OCI-M1 (cell line): ENCODE data around the gene MS4A15.

Source experiments
- DNase-seq: peaks from one replicate; lab custom pipeline; 2025; lab: John Stamatoyannopoulos, UW

The MS4A15 gene

DNA sequence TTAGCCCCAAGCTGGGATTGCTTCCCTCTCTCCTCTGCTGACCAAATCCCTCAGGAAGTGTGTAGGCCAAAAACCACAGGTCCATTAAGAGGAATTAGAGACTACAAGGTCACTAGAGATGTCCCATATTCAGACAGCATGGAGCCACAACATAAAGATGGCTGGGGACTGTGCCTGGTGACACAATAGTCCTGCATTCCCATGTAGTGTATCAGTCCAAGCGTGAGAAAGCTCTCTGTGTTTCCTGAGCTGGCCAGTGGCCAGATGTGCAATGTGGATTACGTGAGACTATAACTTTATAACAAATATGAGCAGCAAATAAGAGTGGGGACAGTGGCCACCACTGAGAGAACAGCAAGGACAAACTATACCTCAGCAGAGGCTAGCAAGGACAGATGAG, 20.9 kb downstream of the MS4A15 start:
- no peak for DNase-seq

DNA sequence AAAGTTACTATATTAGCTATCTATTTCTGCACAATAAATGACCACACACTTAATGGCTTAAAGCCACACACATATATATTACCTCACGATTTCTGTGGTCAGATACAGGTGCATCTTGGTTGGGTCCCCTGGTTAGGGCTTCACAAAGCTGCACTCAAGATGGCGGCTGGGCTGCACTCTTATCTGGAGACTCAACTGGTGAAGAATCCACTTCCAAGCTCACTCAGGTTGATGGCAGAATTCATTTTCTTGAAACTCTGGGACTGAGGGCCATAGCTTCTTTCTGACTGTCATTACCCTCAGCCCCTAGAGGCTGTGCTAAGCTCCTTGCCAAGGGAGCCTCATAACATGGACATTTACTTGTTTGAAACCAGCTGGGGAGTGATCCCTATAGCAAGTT, 23.4 kb downstream of the MS4A15 start:
- no peak for DNase-seq

DNA sequence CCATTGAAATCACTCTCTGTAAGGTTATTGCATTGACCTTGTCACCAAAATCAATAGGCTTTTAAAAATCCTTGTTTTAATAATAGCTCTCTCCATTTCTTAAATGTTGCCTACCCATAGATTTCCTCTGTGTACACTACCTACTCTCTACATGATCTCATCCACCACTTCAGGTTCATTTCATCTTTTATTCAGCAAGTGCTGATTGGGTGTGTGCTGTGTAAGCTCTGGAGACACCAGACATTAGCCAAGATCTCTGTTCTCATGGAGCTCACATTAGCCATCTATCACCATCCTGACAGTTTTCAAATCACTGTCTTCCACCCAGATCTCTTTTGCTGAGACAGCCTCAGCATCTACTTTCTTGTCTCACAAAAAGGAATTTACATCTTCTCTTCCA, 24.1 kb downstream of the MS4A15 start:
- DNase-seq, result no peak

DNA sequence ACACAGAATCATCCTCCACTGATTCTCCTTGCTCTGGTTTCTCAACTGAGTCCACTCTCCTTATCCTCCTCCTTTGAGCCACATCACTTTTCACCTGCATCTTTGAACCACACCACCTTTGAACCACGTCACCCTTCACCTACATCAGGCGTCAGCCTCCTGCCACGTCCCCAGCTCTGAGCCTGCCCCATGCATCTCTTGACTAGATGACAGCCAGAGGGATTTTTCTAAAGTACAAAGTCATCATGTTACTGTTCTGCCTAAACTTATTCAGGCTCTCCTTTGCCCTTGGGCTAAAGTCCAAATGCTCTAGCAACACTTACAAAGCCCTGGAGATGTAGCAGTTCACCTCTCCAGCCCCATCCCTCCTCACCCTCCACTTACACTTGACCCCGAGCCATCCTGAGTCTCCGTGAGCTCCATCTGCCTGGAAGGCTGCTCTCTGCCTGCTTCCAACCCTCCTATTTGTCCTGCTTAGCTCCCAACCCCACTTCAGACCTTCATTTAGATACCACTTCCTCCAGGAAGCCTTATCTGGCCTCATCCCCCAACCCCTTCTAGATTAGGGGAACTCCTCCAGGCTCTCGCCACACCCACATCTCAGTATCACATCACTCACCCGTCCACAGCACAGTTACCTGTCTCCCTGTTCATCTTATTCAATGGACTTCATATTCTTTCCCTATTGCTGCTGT, 24.8 kb downstream of the MS4A15 start:
- DNase-seq, result peak; percentile 17

DNA sequence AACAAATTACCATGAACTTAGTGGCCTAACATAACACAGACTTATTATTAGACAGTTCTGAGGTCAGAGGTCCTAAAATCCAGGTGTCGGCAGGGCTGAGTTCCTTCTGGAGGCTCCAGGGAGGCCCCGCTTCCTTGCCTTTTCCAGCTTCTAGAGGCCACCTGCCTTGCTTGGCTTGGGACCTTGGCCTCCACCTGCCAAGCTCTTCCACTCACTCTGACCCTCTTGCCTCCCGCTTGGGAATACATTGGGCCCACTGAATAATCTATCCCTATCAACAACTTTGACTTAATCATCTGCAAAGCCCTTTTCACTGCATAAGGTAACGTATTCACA, 25.3 kb downstream of the MS4A15 start:
- no peak for DNase-seq

DNA sequence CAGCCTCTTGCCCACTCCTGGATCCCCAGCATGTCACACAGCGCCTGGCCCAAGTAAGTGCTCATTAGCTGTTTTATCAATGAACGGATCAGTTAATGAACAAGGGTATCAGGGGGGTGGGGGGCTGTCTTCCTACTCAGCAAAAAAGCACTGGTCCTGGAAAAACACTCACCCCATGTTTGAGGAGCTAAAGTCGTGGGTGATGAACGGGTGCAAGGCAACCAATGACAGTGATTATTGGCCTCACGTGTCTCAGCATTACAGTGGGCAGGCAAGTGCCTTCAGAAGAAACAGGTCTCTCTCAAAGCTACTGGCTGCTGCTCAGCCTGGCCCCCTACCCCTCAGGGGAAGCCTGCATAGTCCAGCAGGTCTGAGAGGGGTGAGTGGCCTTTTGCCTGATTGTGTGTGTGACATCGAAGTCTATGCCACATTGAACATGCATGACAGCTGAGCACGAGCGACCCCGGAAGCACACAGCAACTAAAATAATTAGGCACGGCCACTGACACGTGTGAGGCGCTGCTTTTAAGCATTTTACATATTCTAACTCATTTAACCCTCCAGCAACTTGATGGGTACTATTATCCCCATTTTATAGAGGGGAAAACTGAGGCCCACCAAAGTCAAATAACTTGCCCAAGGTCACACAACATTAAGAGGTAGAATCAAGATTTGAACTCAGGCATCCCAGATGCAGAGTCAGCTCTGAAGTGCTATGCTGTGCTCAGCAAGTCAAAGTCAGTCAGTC, 25.9 kb downstream of the MS4A15 start:
- no peak for DNase-seq

DNA sequence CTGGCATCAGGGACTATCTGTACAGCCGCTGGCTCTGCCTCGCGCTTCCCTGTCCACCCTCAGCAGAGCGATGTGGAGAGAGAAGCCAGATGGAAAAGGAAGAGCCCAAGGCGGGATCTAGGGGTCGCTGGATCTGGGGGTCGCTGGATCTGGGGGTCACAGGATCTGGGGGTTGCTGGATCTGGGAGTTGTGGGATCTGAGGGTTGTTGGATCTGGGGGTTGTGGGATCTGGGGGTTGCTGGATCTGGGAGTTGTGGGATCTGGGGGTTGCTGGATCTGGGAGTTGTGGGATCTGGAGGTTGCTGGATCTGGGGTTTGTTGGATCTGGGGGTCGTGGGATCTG, 26.4 kb downstream of the MS4A15 start:
- no peak for DNase-seq

DNA sequence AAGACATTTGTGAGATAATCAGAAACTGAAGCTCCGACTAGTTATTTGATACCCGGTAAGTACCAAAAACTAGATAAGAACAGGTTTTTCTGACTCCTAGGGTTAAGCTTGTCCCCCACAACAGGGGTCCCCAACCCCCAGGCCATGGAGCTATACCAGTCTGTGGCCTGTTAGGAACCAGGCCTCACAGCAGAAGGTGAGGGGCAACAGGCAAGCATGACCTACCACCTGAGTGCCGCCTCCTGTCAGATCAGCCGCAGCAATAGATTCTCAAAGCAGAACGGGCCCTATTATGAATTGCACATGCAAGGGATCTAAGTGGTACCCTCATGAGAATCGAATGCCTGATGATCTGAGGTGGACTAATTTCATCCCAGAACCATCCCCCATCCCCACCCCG, 27.2 kb downstream of the MS4A15 start:
- no peak for DNase-seq

DNA sequence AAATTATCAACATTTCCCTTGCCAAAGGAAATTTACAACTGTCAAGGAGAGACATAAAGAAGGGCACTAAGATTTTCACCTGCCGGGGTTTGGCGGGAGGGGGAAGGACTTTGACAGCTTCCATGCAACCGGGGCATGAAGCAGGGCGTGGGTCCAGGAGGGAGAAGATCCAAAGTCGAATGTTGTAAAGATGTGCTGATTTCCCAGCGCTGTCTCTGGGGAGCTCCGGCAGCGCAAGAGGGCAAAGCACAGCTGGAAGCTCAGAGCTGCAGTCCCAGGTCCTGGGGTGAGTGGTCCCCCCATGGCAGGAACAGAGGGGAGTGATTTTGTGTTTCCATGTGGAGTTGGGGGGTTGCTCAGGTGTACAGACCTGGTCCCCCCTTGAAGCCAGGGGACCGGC, 28.5 kb downstream of the MS4A15 start, which contains the start of gene MS4A10:
TSS of gene MS4A10 (plus strand) at position 198 of the 400 bp plus-strand sequence. CDS start 5,003 bp downstream, outside the sequence.
- no peak for DNase-seq

DNA sequence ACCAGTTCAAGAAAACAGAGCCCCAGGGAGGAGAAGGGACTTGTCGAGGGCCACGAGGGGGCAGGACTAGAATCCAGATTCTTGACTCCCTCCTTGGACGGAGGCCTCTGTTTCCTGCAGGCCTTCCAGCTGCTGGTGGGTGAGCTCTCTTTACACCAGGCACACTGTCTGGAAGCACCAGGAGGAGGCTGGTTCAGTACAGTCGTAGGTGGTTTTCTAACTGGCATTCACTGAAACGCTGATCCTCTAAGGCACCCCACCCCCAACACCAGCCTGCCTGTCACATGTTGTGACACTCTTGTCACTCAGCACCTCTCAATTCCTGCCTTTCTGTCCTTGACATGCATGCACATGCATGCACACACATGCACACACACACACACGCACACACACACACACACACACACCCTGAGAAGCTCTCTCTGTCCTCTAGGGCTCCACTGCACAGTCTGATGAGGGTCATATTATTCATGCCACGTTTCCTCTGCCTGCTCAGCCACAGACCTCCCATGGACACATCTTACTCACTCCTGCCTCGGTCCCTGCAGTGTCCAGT, 29.2 kb downstream of the MS4A15 start:
- DNase-seq, result no peak

DNA sequence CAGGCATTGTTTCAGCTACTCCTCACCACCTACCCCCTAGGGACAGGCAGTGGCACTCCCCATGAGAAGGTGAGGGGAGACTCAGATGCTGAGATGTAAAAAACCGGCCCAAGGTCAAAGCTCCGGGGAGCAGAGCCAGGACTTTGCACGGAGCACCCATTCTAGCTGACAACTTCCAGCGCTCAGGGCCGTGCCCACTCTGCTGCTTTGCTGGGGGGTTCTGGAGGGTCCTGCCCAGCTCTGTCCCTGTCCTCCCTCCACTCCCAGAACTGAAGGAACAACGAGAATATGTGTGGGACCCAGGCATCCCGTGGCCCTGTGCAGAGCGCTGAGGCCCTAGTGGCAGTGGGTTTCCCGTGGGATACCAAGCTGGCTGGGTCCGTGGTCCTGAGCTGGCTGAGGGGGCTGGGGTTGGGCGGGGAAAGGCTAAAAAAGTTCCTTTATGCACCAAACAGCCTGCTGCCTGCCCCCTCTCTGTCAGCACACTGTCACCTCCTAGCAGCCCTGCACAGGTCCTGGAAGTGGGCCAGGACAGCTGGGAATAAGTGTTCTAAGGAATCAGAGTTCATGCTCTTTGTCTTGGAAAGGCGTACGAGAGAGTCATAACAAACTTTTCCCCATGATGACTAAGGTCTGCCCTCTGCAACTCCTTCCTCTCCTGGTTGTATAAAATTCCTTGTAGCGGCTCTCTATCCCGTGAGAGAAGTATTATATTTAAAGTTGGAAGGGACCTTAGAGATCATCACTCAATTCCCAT, 30.3 kb downstream of the MS4A15 start:
- no peak for DNase-seq

DNA sequence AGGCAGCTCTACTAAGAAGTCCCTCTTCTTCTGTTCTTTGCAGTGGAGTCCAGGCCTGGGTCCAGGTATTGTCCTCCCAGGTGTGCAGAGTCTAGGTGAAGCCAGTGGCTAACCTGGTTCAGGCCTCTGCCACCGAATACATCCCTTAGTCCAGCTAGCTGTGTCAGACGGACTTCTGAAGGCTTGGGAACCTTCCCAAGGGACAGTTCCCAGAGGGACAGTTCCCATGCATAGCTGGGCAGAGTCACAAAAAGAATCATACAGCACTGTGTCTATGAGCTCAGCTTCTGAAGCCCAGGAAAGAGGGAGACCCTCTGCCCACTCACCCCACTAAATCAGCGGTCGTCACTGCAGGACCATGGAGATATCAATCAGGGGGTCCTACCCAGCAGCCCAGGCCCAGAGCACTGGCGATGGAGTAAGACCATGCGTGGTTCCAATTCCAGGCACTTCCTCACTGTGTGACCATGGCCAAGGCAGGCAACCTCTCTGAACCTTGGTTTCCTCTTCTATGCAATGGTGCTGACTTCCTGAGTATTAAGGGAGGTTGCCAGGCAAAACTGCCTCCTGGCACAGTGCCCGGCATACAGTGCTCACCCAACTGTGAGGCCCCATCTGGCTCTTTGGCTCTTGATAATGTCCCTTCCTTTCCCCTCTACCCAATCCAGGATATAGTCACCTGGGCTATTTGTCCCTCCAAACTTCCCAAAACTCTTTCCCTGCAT, 31.9 kb downstream of the MS4A15 start:
- DNase-seq, result no peak

DNA sequence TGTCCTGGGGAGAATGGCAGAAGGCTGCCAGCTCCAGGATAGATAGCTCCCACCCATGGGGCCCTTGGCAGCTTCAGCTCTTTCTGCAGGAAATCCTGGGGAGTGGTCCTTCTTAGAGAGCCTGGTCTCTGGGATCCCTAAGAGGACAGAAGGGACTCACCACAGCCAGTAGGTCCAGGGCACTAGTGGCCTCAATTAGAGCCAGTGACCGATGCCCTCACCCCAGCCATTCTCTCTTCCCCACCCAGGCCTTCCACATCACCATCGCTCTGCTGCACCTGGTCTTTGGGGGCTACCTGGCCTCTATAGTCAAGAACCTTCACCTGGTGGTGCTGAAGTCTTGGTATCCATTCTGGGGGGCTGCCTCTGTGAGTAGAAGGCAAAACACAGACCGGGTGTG, 34.1 kb downstream of the MS4A15 start:
- no peak for DNase-seq

DNA sequence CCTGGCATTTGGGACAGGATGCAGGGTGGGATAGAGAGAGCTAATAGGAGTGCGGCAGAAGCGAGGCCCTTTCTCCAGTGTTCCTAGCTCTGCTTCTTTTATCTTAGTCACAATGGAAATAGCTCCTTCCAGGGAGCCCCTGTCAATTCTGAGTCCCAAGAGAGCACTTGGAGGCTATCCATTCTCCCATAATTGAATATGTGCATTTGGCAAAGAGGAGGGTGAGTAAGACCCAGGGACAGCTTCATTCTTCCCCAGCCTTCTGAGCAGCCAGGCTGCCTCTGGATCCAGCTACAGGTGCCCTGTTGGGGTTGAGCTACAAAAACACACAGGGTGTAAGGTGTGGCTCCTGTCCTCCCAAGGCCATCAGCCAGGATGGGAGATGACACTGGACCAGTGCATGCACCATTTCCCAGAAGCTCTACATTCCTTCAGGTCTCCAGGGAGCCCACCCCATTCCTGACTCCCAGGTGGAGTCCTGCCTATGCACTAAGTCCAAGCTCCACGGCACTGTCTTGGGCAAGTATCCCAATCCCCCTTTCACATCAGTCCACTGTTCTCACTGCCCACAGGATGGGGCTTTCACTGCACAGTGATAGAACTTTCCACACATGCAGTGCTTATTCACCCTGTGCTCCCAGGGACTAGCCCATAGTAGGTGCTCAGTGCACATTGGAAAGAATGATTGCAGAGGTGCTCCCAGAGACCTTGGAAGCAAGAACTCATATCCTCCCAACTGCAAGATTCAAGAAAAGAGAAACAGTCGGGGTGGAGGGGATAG, 34.7 kb downstream of the MS4A15 start:
- no peak for DNase-seq

DNA sequence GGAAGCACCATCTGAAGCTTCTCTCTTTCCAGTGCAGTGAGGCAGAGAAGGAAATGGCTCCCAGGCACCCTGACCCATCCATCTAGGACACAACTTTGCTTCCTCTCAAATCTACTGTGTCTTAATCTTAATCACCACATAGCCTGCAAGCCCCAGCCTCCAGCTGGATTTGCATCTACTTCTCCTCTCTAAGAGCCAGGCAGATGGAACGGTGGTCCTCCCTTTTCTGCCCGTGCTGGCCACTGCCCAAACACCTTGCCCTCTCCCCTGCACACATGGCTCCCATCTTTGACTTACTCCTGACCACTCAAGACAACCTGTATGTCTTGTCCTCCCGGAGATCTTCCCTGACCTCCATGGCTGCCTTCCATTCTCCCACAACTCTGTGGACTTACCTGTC, 35.9 kb downstream of the MS4A15 start:
- DNase-seq, result no peak

DNA sequence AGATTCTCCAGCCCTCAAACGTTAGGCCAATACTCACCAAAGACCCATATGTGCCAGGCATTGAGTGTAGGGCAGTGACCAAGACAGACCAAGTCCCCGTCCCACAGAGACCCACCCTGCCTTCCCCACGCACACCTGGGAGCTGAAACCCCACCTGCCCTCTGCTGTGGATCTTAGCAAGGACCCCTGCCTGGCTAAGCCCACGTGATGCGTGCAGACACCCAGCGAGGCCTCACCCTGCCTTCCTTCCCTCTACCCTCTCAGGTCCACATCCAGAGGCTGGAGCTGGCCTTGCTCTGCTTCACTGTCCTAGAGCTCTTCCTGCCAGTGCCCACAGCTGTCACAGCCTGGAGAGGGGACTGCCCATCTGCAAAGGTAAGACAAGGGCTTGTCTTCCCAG, 38.6 kb downstream of the MS4A15 start:
- no peak for DNase-seq

DNA sequence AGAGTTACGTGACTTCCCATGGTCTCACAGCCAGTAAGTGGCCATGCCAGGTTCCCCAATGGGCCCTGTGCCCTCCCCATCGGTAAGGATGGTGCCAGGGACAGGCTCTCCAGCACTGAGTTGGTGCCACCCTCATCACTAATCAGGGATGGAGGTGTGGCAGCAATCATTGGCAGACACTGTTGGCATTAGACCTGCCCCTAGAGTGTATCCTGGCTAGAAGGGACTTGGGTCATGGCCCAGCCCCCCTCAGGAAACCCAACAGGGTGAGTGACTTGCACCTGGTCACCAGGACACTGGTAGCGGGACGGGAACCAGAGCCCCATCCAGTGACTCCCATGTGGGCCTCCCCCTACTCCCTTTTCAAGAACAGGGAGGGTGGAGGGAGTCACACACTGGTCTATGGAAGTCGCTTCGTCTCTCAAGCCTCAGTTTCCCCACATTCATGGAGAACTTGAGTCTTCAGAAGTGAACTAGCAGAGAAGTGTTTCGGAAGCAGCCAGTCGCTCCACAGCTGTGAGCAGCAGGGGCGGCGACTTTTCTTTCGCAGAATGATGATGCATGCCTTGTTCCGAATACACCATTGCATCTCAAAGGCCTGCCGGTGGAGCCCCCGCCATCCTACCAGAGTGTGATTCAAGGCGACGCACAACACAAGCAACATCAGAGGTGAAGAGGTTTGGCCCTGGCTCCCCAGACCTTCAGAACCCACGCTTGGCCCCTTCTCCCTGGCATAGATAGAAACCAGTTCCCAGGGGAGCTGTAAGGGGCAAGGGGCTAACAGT, 41.4 kb downstream of the MS4A15 start:
- no peak for DNase-seq

DNA sequence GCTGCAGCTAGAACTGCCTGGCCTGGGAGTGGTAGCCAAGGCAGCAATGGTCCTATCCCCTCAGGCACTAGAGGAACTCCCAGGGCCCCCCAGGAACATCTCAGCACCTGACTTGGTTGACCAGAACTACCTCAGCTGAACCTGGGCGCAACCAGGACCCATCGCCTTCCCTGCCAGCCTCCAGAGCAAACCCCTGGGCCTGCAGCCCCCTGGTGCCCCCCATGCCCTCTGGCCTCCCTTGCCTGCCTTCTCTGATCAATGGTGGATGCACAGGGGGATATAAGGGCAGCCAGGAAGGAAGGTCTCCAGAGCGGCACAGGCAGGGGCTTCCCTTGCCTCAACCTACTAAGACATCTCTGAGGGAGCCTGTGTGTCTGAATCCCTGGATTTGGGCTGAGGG, 42.0 kb downstream of the MS4A15 start:
- no peak for DNase-seq

DNA sequence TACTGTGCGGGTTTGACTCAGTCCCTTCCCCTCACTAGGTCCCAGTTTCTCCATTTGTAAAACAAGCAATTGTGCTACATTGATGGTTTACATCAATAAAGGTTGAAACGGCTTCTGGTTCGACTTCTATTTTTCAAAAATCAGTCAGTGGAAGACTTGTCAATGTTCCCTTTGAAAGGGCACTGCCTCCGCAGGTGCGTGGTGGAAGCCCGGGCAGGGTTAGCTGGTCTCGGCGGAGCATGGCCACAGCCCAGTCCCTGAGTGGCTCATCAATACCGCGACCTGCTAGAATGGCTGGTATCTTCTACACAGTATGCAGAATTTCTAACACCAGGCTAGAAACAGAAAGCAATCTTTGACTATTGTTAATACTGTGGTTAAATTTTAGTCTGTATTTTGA, 44.5 kb downstream of the MS4A15 start:
- no peak for DNase-seq

DNA sequence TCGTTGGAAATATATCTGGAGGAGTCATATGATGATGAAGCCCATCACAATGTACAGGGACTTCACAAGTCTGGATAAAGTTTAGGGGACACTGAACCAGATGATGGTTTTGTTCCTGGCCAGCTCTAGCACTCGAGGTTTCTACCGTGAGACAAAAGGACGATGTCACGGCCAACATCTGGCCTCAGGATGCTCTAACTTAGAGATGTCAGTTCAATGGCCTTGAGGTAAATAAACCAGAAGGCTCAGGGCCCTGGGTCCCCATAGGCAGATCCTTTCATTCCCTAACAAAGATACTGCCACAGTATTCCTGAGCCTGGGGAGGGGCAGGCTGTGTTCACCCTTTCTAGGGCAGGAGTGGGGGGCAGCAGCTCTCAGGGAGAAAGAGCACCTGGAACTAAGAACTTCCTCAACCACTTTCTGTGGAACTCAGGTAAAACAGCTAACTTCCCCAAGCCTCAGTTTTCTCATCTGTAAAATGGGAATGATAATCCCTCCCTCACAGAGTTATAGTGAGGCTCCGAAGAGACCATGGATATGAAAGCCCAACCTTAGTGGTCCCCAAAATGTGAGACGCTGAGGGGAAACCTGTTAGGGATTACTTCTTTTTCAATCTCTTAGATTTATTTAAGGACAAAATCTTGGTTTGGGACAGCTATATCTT, 46.7 kb downstream of the MS4A15 start:
- no peak for DNase-seq
